IPS-18c (cell line): ENCODE results near the gene SLC27A4.

Source experiments
- H3K4me3 ChIP-seq: 2 replicates; pipeline ENCODE4 v1.7.0; 2013; ENCODE audit warnings: low read depth, mild to moderate bottlenecking, low read length, moderate library complexity; ENCODE audit not compliant: insufficient read depth
- H3K9me3 ChIP-seq: one replicate; pipeline ENCODE4 v1.6.1; 2013; ENCODE audit warnings: mild to moderate bottlenecking, low read length, moderate library complexity; ENCODE audit not compliant: control insufficient read depth, insufficient read depth

The SLC27A4 gene

DNA sequence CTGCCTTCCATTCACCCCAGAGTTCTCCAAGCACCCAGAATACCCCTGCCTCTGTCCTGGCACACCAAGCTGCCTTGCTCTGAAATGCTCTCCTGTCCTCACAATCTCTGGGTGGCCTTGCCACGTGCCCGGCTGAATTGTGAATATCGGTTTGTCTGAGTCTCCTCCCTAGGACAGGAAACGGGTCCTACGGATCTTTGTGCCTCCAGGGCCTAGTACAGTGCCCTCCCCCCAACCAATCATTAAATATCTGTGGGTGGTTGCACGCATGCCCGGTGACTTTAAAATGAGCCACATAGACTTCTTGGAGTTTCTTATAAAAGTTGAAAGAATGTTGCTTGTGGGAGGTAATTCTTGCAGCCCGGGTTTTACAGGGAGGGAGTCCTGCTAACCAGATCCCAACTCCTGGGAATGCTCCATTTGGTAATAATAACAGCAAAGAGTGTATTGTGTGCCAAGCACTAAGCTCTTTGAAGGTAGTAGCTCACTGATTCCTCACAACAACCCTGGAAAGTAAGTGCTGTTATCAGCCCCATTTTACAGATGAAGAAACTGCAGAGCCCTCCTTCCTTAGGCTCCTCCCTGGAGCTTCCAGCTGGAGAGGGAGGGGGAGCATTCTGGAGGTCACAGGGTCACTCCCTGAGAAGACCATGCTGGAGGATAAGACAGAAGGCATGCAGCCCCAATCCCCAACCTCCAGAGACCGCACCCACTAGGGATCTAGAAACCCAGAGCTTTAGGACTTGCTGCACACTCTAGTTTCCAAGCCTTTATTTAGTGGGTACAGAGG is 54.2 kb downstream of the SLC27A4 start:
- H3K9me3 ChIP-seq, result no peaks in the 10 kb centered on the region
- no peak overlapping the region for H3K4me3 ChIP-seq

DNA sequence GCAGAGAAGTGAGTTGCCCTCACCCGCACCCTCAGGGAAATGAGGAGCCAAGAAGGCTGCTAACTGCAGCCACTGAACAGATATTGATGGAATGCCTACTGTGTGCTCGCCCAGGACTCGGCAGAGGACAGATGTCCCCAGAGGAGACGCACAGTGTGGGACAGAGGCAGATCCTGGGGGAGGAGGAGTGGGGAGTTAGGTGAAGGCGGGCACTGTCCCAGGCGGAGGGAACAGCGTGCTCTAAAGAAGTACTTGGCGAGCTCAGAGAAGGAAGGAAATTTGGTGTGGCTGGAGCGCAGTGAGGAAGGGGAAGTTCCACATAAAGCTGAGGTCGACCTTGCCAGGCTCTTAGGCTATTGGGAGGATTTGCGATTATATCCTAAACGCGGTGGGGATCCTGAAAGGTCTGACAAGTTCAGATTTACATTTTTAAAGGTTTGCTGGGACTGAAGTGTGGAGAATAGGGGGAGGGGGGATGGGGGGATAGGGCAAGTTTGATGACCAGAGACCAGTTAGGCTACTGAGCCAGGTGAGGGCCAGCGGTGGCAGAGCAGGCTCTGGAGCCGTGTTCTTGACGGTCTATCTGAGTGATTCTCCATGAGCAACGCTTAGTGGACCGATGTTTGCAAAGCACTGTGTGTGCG is 56.8 kb downstream of the SLC27A4 start:
- no peaks in the 10 kb centered on the region for H3K9me3 ChIP-seq
- no peak overlapping the region for H3K4me3 ChIP-seq

DNA sequence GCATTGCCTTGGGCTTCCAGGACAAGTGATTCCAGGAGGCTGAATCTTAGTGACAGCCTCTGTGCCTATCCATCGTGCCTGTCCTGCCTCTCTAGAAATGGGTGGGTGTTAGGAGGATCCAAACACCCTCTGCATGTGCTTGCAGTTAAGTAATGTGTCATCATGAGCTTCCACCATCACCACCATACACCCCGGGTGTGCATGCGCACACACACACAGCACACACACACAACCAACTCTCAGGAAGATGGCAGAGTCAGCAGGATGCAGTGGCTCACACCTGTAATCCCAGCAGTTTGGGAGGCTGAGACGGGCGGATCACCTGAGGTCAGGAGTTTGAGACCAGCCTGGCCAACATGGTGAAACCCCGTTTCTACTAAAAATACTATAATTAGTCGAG is 57.5 kb downstream of the SLC27A4 start:
- Histone ChIP-seq H3K4me3 (no peak overlapping the region), H3K9me3 (no peaks in the 10 kb centered on the region)

DNA sequence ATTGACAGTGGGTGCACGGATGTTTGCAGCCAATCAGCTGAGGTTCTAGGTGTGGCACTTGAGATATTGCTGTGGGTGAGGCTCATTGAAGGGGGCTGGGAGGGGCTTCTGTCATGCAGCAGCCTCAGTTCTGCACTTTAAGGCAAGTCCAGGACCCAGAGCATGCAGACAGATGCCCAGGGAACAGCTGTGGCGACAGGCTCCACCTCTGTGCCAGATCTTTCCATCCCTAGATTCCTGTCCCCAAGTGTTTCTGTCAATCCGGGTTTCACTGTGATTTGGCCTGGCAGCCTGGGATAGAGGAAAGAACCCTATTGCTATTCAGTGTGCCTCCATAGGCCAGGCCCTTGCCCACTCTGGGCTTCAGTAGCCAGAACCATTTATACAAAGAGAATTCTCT is 59.5 kb downstream of the SLC27A4 start:
- Histone ChIP-seq H3K9me3 (no peaks in the 10 kb centered on the region), H3K4me3 (no peak overlapping the region)

DNA sequence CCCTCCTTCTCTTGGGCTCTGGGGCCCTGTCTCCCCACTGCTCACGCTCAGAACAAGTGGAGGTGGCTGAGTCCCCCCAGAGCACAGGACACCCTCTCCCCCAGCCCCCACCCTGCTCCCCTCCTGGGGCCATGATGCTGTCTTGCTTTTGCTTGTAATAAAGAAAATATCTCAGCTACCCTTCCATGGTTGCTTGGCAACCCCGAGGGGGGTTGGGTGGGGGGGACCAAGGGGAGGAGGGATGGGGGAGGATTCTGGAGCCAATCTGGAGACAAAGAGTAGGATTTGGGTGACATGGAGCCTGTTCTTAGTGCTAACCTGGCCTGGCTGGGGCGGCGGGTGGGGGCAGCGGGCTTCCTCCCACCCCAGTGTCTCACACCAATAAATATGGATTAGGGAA is 64.2 kb downstream of the SLC27A4 start:
- Histone ChIP-seq H3K4me3 (no peak overlapping the region), H3K9me3 (no peaks in the 10 kb centered on the region)

DNA sequence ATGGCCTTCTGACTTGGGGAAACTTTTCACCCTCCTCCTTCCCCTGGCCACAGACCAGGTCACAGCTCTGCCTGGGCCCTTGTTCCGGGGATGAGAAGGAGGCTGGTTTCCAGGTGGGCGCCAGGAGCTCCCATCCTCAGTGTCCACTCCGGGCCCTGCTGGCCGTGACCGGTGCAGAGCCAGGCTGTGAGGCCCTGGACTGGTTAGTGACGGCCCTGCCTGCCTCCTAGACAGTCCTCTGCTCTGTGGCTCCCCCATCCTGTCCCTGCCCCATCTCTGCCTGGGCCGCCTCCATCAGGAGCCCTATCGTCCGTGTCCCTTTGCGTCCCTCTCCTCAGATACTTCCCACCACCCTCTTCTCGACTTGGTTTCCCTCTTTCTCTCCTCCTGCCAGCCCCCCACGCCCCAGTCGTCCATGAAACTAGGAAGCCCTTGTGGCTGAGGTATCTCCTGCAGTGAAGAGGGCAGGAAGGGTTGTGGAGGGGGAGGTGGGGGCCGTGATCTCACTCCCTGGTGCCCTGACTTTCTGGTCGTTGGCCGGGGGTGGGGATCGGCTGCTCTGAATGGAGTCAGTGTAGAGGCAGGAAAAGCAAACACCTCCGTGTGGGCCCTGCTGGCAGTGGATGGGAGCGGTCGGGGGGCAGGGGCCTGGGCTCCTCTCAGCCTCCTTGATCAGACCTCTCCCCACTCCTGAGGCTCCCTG is 64.9 kb downstream of the SLC27A4 start:
- Histone ChIP-seq H3K4me3 (no peak overlapping the region), H3K9me3 (no peaks in the 10 kb centered on the region)

DNA sequence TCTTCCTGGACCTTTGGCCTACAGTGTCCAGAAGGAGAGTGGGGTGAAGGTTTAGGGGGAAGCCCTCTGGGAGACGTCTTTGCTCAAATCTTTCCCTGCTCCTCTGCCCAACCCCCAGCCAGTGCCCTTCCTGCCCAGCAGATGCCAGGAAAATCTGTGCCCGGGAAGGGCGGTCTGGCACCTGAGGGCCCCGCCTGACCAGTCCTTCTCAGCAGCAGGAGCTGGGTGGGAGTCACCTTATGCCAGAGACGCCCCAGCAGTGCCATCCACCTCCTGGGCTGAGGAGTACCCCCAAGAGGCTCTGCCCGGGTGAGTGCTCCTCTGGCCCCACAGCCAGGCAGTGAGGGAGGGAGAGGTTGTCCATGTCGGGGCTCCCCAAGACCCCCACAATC is 65.4 kb downstream of the SLC27A4 start:
- H3K4me3 ChIP-seq, result no peak overlapping the region

DNA sequence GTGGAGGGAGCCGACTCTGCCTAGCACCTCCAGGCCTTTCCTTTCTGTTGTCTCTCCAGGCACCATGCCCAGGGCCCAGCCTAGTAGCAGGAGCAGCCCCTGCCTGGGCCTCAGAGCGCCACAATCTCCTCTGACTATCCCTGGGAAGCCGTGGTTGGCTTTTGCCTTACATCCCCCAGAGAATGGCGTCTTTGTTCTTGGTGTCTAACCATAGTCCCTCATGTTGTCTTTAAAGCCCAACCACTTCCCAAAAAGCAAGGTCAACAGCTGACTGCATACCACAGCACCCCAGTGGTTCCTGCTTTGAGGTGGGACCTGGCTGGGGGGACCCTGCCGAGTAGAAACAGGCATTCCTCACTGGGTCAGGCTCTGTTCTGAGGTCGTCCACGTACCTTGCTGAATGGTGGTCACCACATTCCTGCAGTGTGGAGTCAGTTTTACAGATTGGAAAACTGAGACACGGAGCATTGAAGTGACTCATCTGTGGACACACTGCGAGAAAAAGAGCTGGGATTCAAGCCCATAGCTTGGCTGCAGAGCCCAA is 66.6 kb downstream of the SLC27A4 start:
- Histone ChIP-seq H3K9me3 (no peaks in the 10 kb centered on the region), H3K4me3 (no peak overlapping the region)

More for the DNA sequence above, 65.4 kb downstream of the SLC27A4 start:
- no peaks in the 10 kb centered on the region for H3K9me3 ChIP-seq

DNA sequence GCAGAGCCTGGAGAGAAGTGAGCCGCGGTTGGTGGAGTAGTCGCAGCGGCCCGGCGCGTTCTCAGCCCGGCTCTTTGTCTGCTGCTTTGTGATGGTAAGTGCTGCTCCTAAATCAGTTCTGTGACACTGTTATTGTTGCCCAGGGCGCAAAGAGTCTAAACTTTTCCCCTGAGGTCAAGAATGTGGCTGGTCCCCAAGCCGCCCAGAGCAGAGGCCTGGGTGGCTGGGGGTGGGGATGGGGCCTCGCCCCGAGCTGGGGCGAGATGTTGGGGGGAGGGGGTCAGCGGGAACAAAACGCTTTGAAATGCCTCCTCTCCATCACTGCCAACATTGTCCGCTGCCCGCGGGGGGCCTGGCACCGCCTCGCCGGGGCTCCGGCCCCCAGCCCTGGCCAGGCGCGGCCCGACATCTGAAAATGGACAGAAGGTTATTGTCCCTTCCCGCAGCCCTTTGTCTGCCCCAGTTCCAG is 68.7 kb downstream of the SLC27A4 start:
- Histone ChIP-seq H3K4me3 (peak overlapping the region; percentile 25; the same call in 1 of the 2 replicates), H3K9me3 (no peaks in the 10 kb centered on the region)

DNA sequence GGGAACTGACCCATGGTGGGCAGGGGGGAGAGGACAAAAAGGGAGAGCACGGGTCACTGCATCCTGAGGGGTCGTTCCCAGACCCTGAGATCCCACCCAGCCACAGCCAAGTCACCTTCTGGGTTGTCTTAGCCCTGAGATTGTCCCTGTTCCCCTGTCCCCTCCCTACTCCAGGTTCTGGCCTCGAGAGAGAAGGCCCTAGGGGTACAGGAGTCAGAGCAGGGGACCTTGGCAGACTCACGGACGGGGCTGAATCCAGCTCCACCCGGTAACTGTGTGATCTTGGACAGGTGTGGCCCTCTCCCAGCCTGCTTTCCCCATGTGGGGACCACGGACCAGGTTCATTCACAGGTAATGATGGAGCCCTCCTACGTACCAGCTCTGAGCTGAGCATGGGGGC is 69.1 kb downstream of the SLC27A4 start:
- H3K4me3 ChIP-seq, result peak overlapping the region; percentile 25; the same call in 1 of the 2 replicates
- H3K9me3 ChIP-seq, result no peaks in the 10 kb centered on the region

DNA sequence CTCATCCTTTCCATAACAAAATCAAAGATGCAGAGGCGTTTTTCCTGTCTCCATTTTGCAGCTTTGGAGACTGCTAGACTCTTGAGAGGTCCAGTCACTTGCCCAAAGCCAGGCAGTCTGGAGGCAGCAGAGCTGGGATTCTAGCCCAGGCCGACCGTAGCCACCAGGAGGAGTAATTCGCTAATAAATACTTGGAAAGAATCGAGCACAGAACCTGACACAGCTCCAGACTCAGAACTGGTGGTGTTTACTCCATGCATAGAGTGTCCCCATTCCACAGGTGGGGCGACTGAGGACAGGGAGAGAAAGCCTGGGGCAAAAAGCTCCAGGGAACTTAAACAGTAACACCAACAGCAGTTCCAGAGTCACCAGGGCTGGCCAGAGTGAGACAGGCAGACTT is 69.7 kb downstream of the SLC27A4 start:
- no peaks in the 10 kb centered on the region for H3K9me3 ChIP-seq

More for the DNA sequence above, 69.7 kb downstream of the SLC27A4 start:
- no peak overlapping the region for H3K4me3 ChIP-seq
